CD4-positive, alpha-beta T cell (primary cell): ENCODE results near the gene FRMD5. TPM values are rescaled to one million over a fixed set of nuclear protein-coding genes. Genes with fewer than 3 reads are reported as not detected.
A peak's percentile ranks its signal among the peaks of the same experiment; 100 is the strongest.

Source experiments
- ATAC-seq: fragments of 200-7000 bp; cut with Tn5 transposase; one replicate; pipeline ENCODE4 v1.10.0; 2022; ENCODE audit warnings: mild to moderate bottlenecking; ENCODE audit not compliant: poor library complexity
- CTCF ChIA-PET: fragments of 350-600 bp; sonication (Branson Sonifier 250); formaldehyde crosslinking; loops from one replicate; lab custom pipeline; 2021; ENCODE audit warnings: antibody characterized with exemption, inconsistent platforms; lab: Charles Lee
- POLR2A ChIA-PET: fragments of 350-600 bp; sonication (Branson Sonifier 250); formaldehyde crosslinking; loops from one replicate; lab custom pipeline; 2021; ENCODE audit warnings: antibody characterized with exemption, inconsistent platforms; lab: Charles Lee
- DNase-seq, 14 experiments: peaks; one replicate each; pipeline ENCODE4 v3.0.0-alpha.2; 2013 to 2020; ENCODE audit warnings: mixed read lengths in 2 of 14
- H3K27ac ChIP-seq, 2 donors: one replicate each; pipeline versions ENCODE4 v1.5.1 to v1.7.0; 2013; ENCODE audit warnings: low read length in 2 of 2, low read depth in 1 of 2, mild to moderate bottlenecking in 1 of 2
- H3K27me3 ChIP-seq, 2 experiments: 1 replicate in 1 of 2; 2 replicates in 1 of 2; pipeline versions ENCODE4 v1.6.1 to v1.7.0; 2013; ENCODE audit warnings: low read length in 2 of 2, control low read depth in 1 of 2, mild to moderate bottlenecking in 1 of 2, moderate library complexity in 1 of 2; ENCODE audit not compliant: insufficient read depth in 2 of 2, control insufficient read depth in 1 of 2
- H3K36me3 ChIP-seq: one replicate; pipeline ENCODE4 v1.6.1; 2013; ENCODE audit warnings: low read length, control low read depth; ENCODE audit not compliant: insufficient read depth
- H3K4me1 ChIP-seq: one replicate; pipeline ENCODE4 v1.6.1; 2013; ENCODE audit warnings: low read length, control low read depth; ENCODE audit not compliant: insufficient read depth
- H3K4me3 ChIP-seq: one replicate; pipeline ENCODE4 v1.5.1; 2013; ENCODE audit warnings: mild to moderate bottlenecking, low read length, moderate library complexity
- H3K9me3 ChIP-seq, 2 experiments: 1 replicate in 1 of 2; 2 replicates in 1 of 2; pipeline versions ENCODE4 v1.6.1 to v1.7.0; 2013; ENCODE audit warnings: low read length in 2 of 2, mild to moderate bottlenecking in 2 of 2, control low read depth in 1 of 2, moderate library complexity in 1 of 2; ENCODE audit not compliant: control insufficient read depth in 1 of 2, insufficient read depth in 1 of 2
- H3K27ac Mint-ChIP-seq: one replicate; pipeline ENCODE4 v1.8.0; 2020; ENCODE audit warnings: mixed read lengths
- H3K27me3 Mint-ChIP-seq: one replicate; pipeline ENCODE4 v1.8.0; 2021; ENCODE audit warnings: mixed read lengths
- H3K36me3 Mint-ChIP-seq: one replicate; pipeline ENCODE4 v1.8.0; 2021; ENCODE audit warnings: low read depth, mixed read lengths
- H3K4me1 Mint-ChIP-seq: one replicate; pipeline ENCODE4 v1.8.0; 2021; ENCODE audit warnings: low read depth, mixed read lengths
- H3K4me3 Mint-ChIP-seq: one replicate; pipeline ENCODE4 v1.8.0; 2020; ENCODE audit warnings: mild to moderate bottlenecking, mixed read lengths
- H3K9me3 Mint-ChIP-seq: one replicate; pipeline ENCODE4 v1.8.0; 2020; ENCODE audit warnings: mixed read lengths
- CTCF ChIP-seq: fragments of 200-600 bp; IDR thresholded peaks from one replicate; pipeline ENCODE4 v1.8.0; 2022; ENCODE audit warnings: antibody characterized with exemption, mild to moderate bottlenecking
- intact Hi-C, 2 experiments: fragments of 100-400 bp; cut with DNase I in 1 of 2; cut with micrococcal nuclease in 1 of 2; formaldehyde crosslinking; loops; one replicate each; pipeline versions ENCODE4 v1.15.1 to v1.9.0; 2023 to 2025; cut with DNase I, micrococcal nuclease
- polyA plus RNA-seq, 2 donors: library from polyadenylated mRNA; unstranded; fragments of 120-200 nt; gene quantifications; one replicate each; pipeline ENCODE4 v1.2.1, GENCODE V29; 2013
- total RNA-seq, 174 experiments: library from RNA in 2 of 174; stranded (reverse) in 2 of 174; gene quantifications; one replicate each; pipeline ENCODE4 v1.2.3 and lab custom pipeline; 2021 to 2026

Gene FRMD5
- total RNA-seq (not detected), total RNA-seq (lab: John Stamatoyannopoulos, UW) (0 to 1.2 (median 0.22) reads per million in 172 experiments)
- polyA plus RNA-seq (2013, experiment 1 of 2): 0.08 TPM
- 0.24 TPM for polyA plus RNA-seq (2013, experiment 2 of 2)

GRCh38 chr15:44195151-44195740 lies at the start of gene FRMD5:
FRMD5 (minus strand) TSS chr15:44195271.
- Histone ChIP-seq H3K27ac (no peak within 1 kb of the TSS), H3K4me1 (peaks cover 21% of the 10 kb centered on the region), H3K4me3 (peak within 1 kb of the TSS; percentile 57), H3K36me3 (no peaks in the 10 kb centered on the region), H3K27me3 (peaks cover 26 to 45% of the 10 kb centered on the region in 2 experiments), H3K9me3 (peaks cover 0 to 9% of the 10 kb centered on the region in 2 experiments)
- intact Hi-C loops: loop anchor here in 1 of 2 experiments (5.0 kb wide), 2 partner anchors 92 to 232 kb away; partner anchors contain the start of genes CTDSPL2 and GOLM2
- Mint-ChIP-seq H3K27me3 (peaks cover 86% of the 10 kb centered on the region), H3K4me1 (peaks cover 22% of the 10 kb centered on the region), H3K4me3 (peak within 1 kb of the TSS; percentile 90), H3K27ac (peak within 1 kb of the TSS; percentile 22), H3K9me3 (no peaks in the 10 kb centered on the region), H3K36me3 (no peaks in the 10 kb centered on the region)
- peak; percentile 74 to 92 (median 85) for DNase-seq
- ATAC-seq: peak; percentile 96
- no peak for TF ChIP-seq CTCF
- POLR2A ChIA-PET: interaction anchor here (1.1 to 2.1 kb wide), 2 partner anchors 93 to 233 kb away, joined by 3 to 10 read pairs; partner anchors contain the start of gene GOLM2
- CTCF ChIA-PET: interaction anchor here (0.8 kb wide), 1 partner anchor 95 kb away, joined by 3 read pairs; no protein-coding TSS in a partner anchor

- POLR2A ChIA-PET: no interaction called here
- no peaks in the 10 kb centered on the region for H3K27me3 ChIP-seq
- no peak for DNase-seq
- H3K36me3 Mint-ChIP-seq: no peaks in the 10 kb centered on the region
- no peak for TF ChIP-seq CTCF
- no peak overlapping the region for H3K4me3 Mint-ChIP-seq
- H3K4me1 ChIP-seq: no peaks in the 10 kb centered on the region
- CTCF ChIA-PET: no interaction called here
- no peaks in the 10 kb centered on the region for H3K9me3 Mint-ChIP-seq
- no peak overlapping the region for H3K27ac ChIP-seq
- H3K36me3 ChIP-seq: no peaks in the 10 kb centered on the region
- ATAC-seq: no peak
- no peaks in the 10 kb centered on the region for H3K4me1 Mint-ChIP-seq
- no peak overlapping the region for H3K27ac Mint-ChIP-seq
- H3K27me3 Mint-ChIP-seq: peaks cover 7% of the 10 kb centered on the region
- intact Hi-C loops: no loop called here
- no peaks in the 10 kb centered on the region for H3K9me3 ChIP-seq
- H3K4me3 ChIP-seq: no peak overlapping the region
These were observed 48.8 kb upstream of the FRMD5 start for GRCh38 chr15:44243829-44244228.

GRCh38 chr15:44243141-44243540 lies 48.1 kb upstream of the FRMD5 start:
- ATAC-seq (no peak), DNase-seq (no peak)
- H3K27ac Mint-ChIP-seq: no peak overlapping the region
- Histone ChIP-seq H3K4me1 (no peaks in the 10 kb centered on the region), H3K4me3 (no peak overlapping the region), H3K36me3 (no peaks in the 10 kb centered on the region), H3K27me3 (no peaks in the 10 kb centered on the region), H3K9me3 (no peaks in the 10 kb centered on the region), H3K27ac (no peak overlapping the region)
- intact Hi-C loops: no loop called here
- ChIA-PET CTCF (no interaction called here), POLR2A (no interaction called here)
- no peaks in the 10 kb centered on the region for H3K4me1 Mint-ChIP-seq
- H3K36me3 Mint-ChIP-seq: no peaks in the 10 kb centered on the region
- H3K27me3 Mint-ChIP-seq: peaks cover 7% of the 10 kb centered on the region
- TF ChIP-seq CTCF: no peak
- no peak overlapping the region for H3K4me3 Mint-ChIP-seq
- no peaks in the 10 kb centered on the region for H3K9me3 Mint-ChIP-seq
